GM19328 (cell line): ENCODE data around the gene WNK2.

Experiments used
- ATAC-seq: cut with Tn5 transposase; IDR thresholded peaks from one replicate; pipeline ENCODE4 v1.9.1; 2021; ENCODE audit warnings: mild to moderate bottlenecking, moderate library complexity; ENCODE audit not compliant: unreplicated experiment

Gene WNK2

DNA sequence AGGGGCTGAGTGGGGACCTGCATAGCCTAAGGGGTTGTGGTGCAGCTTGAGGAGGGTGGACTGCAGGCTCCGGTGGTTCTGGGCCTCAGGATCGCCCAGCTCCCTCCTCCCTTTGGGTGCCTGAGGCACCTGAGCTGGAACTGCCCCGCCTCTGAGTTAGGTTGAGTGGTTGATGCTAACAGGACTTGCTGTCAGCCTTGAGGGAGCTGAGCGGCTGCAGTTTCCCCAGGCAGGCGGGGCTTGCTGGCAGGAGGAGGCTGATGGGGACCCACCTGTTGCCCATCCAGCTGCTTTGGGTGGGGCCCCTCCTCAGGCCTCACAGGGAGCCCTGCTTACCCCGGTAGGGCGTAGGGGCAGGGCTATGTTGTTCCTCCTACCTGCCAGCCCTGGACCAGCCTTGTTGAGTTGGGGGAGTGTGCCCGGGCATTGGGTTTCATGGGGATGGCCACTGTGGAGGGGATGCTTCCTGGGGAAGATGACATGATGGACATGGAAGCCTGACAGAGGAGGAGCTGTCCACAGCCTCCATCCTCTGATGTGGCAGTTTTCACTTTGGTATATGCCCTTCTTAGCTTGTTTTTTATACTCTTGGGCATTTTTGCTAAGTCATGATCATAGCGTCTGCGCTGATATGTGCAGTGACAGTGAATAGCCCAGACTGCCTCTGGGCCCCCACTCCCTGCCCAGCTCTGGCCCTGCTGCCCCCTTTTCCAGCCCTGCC, 14.3 kb downstream of the WNK2 start:
- ATAC-seq = no peak

- ATAC-seq = no peak
Observed at GRCh38 chr9:93198838-93199625, 15.1 kb downstream of the WNK2 start.

GRCh38 chr9:93200449-93200742, 16.5 kb downstream of the WNK2 start:
- no peak for ATAC-seq

DNA sequence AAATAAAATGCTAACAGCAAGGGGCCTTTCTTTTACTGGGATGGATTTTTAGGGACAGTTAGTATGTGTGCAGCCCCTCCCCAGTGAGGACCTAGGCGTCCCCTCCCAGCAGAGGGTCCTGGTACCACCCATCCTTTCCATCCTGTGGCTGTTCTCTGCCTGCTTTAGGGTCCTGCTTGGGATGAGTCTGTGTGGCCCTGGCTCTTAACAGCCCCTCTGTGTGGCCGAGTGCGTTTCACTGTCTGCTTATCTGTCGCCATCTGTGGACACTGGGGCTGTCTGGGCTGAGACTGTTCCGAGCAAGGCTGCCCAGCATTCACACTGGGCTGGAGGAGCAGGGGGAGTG, 17.0 kb downstream of the WNK2 start:
- ATAC-seq = no peak

- no peak for ATAC-seq
Observed at GRCh38 chr9:93203026-93203717, 19.2 kb downstream of the WNK2 start.

DNA sequence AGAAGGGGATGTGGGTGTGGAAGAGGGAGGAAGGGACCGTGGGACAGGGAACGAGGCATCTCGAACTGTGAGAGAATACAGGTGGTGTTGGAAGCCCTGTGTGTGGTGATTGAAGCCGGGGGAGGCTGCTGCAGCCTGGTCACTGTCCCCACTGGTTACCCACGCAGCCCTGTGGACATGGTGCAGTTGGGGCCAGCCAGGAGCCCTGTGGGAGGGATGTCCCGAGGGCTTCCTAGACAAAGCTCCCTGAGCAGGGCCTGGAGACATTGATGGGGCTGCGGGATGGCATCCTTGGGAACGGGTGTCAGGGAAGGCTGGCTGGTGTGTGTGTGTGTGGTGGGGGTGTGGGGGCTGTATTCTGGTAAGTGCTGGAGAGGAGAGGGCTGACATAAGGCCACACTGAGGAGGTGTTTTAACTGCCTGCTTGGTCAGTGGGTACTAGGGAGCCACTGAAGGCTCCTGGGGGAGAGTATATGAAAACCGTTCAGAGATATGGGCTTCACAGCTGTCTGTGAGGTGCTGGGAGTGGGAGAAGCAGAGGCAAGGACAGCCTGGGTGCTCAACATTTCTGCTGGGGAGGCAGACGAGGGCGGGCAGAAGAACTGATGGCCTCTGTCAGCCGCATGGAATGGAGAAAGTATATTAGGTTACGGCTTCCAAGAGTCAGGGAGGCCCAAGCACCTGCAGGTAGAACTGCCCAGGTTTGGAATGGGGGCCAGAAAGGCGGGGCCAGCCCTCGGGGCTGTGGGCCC, 20.0 kb downstream of the WNK2 start:
- ATAC-seq = no peak

DNA sequence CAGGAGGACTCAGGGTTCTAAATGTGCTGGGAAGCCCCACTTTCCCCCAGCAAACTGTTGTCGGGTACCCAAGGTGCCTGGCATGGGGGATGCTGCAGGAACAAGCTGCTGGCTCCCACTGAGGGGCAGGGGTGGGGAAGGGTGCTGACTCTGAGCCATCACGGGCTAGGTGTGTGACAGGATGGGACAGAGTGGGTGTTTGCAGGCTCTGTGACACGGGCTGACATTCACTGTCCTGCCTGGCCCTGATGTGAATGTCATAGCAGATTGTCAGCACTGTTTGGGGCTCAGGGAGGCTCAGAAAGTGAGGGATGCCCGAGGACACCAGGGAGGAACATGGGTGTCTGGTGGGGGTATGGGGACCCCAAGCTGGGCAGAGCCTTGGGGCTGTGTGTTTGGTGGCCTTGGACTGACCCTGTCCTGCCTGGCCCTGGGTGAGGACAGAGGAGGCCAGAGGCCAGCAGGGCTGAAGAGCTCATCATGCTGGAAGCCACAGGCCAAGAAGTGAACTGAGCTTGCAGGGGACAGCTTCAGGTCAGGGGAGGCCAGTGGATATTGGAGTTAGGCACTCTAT, 20.6 kb downstream of the WNK2 start:
- no peak for ATAC-seq

DNA sequence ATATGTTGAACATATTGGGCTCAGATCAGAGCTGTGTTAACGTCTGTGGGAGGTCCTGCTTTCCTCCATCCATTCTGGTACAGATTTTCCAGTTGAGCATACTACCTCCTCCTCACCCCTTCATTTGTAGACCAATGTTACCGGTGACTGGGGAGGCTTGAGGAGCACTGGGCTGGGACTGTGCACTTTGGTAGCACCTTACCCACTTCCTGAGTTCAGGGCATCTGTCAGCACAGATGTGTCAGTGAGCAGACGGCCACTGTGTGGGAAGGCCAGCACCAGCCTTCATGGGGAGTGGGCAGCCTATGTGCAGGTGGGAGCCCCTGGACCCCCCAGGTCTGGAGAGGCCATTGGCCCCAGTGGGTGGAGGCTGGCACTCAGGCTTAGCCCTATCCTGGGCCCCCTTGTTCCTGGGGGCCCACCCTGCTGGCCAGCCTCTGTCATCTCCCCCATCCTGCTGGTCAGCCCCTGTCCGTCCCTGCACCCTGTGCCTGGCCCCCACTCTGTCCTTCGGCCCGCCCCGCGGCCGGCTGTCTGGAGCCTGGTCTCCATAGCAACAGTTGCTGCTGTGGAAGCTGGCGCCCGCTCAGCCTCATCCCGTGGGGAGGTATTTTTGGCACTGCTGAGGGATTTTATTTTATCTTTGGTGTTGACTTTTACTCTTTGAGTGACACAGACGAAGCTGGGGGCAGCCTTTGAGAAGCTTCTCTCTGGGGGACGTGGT, 21.3 kb downstream of the WNK2 start:
- ATAC-seq = no peak

- no peak for ATAC-seq
Observed at GRCh38 chr9:93205896-93206575, 22.1 kb downstream of the WNK2 start.

DNA sequence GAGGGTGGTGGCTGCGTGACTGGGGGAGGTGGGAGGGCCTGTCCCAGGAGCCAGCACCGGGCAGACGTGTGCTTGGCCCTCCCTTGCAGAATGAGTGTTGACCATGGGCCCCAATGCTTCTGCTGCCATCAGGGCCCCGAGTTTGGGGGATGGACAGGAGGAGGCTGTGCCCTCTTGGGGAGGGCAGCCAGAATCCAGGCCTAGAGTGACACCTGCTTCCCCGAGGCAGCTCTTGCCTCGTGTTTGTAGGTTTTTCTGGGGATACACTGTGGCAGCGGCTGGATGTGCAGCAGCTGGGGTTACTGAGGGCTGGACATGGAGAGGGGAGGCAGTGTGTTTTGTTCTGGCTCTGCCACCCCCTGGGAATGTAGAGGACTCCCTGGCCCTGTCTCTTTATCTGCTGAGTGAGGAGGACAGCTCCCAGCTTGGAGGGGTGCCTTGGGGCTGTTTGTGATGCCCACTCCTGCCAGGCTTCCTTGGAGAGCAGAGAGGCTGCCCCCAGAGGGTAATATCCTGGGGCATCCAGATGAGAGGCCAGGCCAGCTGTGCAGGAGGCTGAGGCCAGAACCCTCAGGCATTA, 22.7 kb downstream of the WNK2 start:
- no peak for ATAC-seq

GRCh38 chr9:93207326-93207814, 23.4 kb downstream of the WNK2 start:
- no peak for ATAC-seq

- no peak for ATAC-seq
Observed at GRCh38 chr9:93207860-93208734, 24.2 kb downstream of the WNK2 start.

DNA sequence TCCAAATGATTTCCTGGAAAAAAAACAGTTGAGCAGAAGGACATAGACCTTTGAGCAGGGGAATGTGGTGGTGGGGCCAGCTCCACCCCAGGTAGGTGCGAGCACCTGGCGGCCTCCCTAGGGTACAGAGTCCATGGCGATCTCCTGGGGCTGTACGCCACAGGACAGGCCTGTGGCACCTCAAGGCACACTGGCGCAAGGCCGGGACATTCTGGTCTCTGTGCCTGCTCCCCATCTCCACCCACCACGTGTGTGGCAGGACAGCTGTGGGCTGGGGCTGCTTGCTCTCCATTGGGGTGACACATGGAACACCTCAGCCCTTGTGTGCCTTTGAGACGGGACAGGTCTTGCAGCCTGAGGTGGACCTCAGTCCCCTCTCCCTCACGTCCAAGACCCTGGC, 25.2 kb downstream of the WNK2 start:
- ATAC-seq = no peak

GRCh38 chr9:93209576-93210323, 25.8 kb downstream of the WNK2 start:
- no peak for ATAC-seq

DNA sequence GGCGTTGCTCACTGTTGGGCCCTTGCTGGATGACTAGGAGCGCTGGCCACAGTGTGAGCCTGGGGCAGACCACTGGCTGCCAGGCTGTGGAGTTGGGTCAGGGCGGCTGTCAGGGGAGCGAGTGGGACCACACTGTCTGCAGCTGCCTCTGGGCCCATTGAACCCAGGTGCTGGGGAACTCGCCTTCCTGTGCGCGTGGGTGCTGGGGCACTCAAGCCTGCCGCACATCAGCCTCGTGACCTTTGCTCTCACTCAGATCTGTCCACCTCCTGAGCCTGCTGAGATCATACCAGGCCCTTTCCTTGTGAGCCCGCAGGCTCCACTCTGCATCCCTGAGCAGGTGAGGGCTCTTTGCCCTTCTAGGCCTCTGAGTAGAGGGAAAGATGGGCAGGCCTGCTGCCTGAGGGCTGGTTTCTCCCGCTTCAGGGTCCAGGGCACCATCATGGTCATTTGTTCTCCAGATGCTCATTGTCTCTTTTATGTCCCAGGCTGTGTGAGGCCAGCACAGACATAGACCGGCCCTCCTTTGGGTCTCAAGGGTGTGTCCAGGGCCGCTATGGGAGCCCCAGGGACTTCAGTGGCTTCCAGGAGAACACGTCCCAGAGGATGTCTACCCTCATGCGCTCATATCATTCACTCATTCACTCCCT, 26.5 kb downstream of the WNK2 start:
- no peak for ATAC-seq

DNA sequence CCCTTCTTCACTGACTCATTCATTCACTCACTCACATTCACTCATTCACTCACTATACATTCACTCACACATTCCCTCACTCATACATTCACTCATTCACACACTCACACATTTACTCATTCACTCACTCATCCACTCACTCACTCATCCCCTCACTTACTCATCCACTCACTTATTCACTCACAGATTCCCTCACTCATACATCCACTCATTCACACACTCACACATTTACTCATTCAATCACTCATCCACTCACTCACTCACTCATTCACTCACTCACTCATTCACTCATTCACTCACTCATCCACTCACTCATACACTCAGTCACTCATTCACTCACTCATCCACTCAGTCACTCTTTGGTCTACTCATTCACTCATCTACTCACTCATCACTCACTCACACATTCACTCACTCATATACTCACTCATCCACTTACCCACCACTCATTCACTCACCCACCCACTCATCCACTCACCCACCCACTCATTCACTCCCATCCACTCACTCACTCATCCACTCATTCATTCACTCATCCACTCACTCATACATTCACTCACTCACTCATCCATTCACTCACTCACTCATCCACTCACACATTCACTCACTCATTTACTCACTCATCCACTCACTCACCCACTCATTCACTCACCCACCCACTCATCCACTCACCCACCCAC, 27.2 kb downstream of the WNK2 start:
- ATAC-seq = no peak

DNA sequence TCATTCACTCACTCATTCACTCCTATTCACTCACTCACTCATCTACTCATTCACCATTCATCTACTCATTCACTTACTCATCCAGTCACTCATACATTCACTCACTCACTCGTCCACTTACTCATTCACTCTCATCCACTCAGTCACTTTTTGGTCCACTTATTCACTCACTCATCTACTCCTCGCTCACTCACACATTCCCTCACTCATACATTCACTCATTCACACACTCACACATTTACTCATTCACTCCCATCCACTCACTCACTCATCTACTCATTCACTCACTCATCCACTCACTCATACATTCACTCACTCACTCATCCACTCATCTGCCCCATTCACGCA, 27.7 kb downstream of the WNK2 start:
- no peak for ATAC-seq
